HT1080 (cell line): ENCODE results near the gene PBXIP1. TPM values are rescaled to one million over a fixed set of nuclear protein-coding genes. Genes with fewer than 3 reads are reported as not detected.
A peak's percentile ranks its signal among the peaks of the same experiment; 100 is the strongest.
"Not testable (repeated sequence)": the region's sequence is repeated elsewhere in the genome, so short reads cannot be mapped to it uniquely, and the experiment has no call there.

Experiments used
- DNase-seq: peaks from one replicate; pipeline ENCODE4 v3.0.0-alpha.2; 2015; ENCODE audit warnings: low read depth
- total RNA-seq: library from RNA; depleted of rRNA; stranded (reverse); fragments of >200 nt; shearing (Covaris generic); gene quantifications from 2 replicates; pipeline ENCODE4 v1.2.3, GENCODE V29; 2014

PBXIP1 gene
- total RNA-seq, 1 experiment from 2014 or later: 13.9 TPM

DNA sequence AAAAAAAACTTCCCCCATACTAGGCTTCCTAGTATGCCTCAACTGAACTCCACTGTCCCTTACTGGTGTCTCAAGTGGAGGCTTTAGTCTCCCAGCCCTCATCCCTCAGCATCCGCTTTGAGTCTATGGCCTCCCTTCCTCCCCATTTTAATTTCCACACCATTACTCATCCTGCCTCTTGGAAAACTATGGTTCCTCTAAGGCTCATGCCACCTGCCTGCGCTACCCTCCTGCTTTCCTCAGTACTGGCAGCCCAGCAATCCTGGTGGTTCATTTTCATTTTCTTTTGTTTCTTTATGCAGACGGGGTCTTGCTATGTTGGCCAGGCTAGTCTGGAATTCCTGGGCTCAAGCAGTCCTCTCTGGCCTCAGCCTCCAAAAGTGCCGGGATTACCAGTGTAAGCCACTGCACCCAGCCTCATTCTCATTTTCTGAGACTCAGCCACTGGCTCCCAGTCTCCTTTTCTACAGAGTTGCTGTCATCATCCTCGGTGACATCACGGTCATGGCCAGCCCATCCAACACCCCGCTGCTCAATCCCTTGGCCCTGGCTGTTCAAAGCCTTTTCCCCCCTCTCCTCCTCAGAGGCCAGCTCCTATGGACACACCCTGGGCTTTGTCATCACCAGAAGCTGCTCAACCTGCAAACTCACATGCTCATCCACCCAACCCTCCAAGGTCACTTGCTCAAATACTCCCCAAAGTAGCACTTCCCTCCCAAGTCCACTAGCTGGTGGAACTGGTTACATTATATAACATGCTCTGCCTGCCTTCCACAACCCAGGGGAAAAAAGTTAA is 17.1 kb downstream of the PBXIP1 start:
- no peak for DNase-seq

- DNase-seq: no peak
Measured at GRCh38 chr1:154937988-154938386, 17.9 kb downstream of the PBXIP1 start.

- peak; percentile 88 for DNase-seq
Measured at GRCh38 chr1:154937085-154937987, 18.6 kb downstream of the PBXIP1 start.

DNA sequence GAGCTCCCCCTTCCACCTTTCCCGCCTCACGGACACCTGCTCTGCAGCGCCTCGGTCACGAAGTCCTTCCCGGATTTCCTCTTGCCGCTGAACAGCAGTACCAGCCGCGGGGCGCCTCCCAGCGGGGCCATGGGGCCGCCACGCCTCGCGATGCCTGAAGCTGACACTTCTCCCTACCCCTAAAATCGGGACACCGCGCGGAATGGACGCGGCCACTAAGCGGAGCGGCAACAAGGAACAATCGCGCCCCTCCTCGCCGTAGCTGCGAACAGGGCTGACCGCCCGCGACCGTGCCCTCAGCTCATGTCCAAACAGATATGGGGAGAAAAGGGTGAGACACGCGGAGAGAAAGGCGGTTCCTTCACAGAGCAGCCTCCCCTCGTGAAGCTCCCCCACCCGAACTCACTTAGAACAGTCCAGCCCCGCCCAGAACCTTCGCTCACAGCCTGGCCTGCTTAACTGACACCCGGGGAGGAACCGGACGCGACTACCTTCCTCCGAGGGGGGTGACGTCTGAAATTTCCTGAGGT is 19.3 kb downstream of the PBXIP1 start, which contains the start of gene PMVK:
TSS of gene PMVK (minus strand) at position 165 of the 530 bp plus-strand sequence. CDS start at position 131, 34 bp downstream.
- DNase-seq: peak; percentile 87

- no peak for DNase-seq
Measured at GRCh38 chr1:154935749-154936554, 19.9 kb downstream of the PBXIP1 start.

- DNase-seq: no peak
Measured at GRCh38 chr1:154934358-154934948, 21.4 kb downstream of the PBXIP1 start.

- peak; percentile 79 for DNase-seq
Measured at GRCh38 chr1:154931940-154932487, 23.9 kb downstream of the PBXIP1 start.

DNA sequence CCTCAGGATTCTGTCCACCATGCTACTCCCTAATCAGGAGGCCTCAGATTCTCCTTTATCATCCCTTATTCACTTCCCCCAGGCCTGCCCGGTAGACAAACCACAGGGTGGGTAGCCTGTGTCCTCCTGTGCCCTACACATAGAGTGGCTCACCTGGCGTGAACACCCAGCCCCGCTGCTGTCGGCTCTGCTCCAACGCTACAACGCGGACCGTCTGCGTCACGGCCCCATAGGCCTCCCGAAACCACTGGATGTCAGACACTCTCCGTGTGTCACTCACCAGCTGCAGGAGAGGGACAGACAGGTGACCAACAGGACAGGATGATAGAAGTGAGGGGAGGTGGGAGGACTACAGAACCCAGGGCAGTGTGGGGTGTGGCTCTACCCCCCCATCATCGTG is 29.7 kb downstream of the PBXIP1 start:
- no peak for DNase-seq

GRCh38 chr1:154925335-154926170 is 30.3 kb downstream of the PBXIP1 start:
- no peak for DNase-seq

- no peak for DNase-seq
Measured at GRCh38 chr1:154923695-154924094, 32.2 kb downstream of the PBXIP1 start.

GRCh38 chr1:154913273-154913672 is 42.6 kb downstream of the PBXIP1 start:
- DNase-seq: no peak

- DNase-seq: no peak
Measured at GRCh38 chr1:154912755-154913154, 43.1 kb downstream of the PBXIP1 start.

GRCh38 chr1:154911691-154912550 is 44.0 kb downstream of the PBXIP1 start:
- DNase-seq: no peak

DNA sequence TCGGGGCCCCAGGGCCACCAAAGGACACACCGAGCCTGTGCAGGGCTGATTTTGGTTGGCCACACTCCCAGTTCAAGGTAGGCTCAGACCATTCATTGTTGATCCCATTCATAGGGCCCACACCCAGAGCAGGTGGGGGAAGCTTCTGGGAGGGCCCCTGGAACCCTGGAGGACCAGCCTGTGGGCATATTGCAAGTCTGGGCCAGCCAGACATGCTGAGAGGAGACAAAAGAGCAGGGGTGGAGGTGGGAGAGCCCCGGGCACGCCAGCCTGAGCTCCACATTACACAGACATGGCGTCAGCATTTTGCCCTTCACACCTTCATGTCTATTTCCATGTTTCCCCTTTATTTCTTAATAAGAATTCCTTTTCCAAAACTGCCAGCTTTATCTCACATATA is 45.0 kb downstream of the PBXIP1 start:
- DNase-seq: no peak

DNA sequence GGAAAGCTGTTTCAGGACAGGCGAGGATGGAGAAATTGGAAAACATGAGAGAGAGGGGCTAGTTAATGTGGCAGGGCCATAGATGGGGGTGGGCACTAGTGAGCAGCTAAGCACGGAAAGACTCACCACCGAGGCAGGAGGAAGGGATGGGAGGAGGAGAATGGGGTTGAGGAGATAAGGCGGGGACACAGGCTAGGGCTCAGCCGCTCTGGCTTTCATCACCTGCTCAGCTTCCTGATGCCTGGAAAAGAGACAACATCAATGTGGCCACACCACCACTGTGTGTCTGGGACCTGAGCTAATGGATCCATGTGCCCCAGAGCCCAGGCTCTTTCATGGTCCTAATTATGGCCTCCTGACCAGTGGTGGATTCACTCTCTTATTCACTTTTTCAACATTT is 47.0 kb downstream of the PBXIP1 start:
- DNase-seq: no peak

GRCh38 chr1:154908129-154908528 is 47.8 kb downstream of the PBXIP1 start:
- DNase-seq: not testable (repeated sequence)

DNA sequence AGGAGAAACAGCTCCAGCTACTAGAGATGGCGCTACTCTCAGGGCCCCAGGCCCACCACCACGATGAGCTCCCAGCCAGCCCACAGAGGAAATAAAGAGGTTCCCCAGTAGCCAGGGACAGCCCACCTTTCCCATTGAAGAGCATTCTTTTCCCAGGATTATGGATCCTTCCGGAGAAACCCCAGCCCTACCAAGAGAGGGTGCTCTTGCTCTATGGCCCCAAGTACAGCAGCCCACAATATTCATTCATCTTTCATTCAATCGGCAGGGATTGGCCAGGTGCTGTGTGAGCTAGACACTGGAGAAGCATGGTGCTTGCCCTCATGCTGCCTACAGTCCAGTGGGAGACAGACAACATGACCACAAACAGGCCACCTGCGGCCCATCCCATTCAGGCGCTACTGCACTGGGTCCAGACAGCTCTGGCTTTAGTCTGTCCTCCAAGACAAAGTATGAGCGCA is 49.2 kb downstream of the PBXIP1 start:
- DNase-seq: peak; percentile 7

DNA sequence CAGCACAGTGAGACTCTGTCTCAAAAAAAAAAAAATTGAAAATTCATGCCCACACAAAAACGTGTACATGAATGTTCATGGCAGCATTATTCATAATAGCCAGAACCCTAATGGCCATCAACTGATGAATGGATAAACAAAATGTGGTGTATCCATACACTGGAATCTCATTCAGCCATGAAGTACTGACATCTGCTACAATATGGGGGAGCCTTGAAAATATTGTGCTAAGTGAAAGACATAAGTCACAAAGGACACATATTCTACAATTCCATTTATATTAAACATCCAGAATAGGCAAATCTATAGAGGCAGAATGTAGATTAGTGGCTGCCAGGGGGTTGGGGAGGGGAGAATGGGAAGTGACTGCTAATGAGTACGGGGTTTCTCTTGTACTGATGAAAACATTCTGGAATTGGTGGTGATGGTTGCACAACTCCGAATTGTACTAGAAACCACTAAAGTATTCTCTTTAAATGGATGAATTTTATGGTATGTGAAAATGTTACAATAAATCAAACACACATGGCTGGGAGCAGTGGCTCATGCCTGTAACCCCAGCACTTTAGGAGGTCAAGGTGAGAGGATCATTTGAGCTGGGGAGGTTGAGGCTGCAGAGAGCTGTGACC is 52.8 kb downstream of the PBXIP1 start:
- DNase-seq: no peak
